ENCODE results near the gene NHERF1.

NHERF1 gene

DNA sequence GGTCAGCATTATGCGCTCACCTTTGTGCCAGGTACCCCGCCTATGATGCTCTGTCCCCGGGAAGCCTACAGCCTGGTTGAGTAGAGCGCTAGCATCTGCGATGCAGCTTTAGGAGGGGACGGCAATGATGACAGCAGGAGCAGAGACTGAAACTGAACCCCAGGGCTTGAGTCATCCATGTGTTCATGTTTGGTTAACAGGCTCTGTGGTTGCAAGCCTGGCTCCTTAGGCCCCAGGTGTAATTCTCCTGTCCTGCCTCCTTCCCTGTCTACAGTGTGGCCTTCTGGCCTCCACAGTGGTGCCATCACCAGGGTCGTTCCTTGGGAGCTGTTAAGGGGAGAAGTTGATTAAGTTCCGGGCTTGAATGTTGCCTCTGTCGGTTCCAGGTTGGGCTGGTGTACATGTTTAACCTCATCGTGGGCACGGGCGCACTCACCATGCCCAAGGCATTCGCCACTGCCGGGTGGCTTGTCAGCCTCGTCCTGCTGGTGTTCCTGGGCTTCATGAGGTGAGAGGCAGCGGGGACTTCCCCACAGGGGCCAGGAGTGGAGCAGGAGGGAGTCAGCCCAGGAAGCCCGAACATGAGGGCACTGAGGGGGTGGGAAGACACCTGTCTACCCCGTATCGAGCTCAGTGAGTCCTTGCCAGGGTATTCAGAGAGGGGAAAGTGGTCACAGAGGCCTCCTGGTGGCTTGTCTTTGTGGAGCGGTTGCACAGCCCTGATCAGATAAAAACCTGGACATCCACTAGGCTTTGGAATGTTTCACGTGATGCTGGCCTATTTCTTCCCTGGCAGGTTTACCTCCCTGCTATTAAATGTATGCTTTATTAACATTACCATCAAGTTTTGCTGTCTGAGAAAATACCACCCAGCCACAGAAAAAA, 36.9 kb downstream of the NHERF1 start:
- DNase-seq (ENCODE audit: low read depth), result no peak

DNA sequence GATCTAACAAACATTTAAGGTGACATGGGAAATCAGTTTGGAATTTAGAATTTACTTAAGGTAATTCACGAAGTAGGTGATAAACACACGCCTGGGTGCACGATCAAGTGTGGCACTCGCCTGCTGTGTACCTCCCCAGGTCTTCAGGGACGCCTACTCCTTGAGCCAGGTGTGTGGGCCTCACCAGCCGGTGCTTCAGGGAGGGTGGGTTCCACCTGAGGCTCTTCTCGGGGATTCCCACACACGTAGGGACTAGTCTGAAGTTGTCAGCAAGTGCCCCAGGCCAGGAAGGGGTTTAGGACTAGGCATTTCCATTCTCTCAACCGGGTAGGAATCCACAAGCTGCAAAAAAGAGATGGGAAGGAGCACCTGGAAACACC, 37.5 kb downstream of the NHERF1 start:
- no peak for DNase-seq (ENCODE audit: low read depth)

DNA sequence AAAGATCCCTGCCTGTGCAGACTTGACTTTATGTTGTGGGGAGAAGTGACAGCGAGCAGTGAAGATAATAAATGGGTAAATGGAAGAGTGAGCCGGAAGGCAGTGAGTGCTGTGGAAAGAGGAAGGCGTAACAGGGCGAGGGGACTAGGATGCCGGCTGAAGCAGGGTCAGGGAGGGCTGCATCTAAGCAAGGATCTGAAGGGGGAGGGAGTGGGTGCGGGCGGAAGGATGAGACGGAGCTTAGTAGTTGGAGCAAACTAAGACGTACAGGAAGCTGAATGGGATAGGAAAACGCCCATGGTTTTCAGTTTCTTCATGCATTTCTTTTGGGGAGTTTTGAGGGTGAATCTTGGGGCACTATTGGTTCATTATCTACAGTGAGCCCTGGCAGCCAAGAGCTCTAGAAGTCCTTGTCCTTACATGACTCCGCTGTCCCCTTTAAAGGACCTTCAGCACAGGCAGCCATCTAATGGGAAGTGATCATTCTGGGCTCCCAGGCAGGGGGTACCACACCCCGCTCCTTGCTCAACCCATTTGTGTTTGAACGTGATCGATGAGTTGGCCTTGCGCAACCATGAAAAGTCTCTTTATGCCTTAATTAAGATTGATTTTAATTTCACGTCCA, 38.1 kb downstream of the NHERF1 start:
- no peak for DNase-seq (ENCODE audit: low read depth)

DNA sequence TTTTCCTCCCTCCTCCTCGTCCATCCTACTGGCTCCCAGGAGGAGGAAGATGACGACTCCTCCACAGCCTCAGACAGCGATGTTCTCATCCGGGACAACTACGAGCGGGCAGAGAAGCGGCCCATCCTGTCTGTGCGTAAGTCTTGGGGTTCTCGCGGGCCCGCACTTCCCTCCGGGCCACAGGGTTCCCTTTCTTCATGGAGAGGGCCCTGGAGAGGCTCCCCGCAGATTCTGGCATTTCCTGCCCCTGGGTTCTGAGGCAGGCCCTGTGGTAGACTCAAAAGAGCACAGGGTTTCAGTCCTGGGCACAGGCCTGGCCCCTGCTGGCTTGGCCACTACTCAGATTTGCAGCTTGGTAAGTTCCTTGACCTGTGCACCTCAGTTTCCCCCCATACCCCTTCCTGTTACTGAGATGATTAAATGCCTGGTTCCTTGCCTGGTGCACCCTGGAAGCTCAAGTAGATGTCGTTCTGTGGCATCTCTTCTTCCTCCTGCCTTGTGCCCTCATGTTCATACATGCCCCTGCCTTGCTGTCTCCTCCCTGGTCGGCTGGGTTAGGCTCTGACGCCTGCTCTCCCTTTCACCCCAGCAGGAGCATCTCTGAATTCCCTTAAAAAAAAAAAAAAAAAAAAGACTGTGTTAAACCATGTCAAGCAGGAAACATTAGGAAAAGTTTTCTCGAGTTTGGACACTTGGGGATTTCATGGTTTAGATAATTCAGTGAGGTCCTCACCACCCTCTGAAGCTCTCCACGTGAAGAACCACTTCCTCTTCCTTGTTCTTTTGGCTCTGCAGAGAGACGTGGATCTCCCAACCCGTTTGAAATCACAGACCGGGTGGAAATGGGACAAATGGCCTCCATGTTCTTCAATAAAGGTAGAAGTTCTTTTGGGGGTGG, 42.0 kb downstream of the NHERF1 start:
- DNase-seq (ENCODE audit: low read depth), result no peak

DNA sequence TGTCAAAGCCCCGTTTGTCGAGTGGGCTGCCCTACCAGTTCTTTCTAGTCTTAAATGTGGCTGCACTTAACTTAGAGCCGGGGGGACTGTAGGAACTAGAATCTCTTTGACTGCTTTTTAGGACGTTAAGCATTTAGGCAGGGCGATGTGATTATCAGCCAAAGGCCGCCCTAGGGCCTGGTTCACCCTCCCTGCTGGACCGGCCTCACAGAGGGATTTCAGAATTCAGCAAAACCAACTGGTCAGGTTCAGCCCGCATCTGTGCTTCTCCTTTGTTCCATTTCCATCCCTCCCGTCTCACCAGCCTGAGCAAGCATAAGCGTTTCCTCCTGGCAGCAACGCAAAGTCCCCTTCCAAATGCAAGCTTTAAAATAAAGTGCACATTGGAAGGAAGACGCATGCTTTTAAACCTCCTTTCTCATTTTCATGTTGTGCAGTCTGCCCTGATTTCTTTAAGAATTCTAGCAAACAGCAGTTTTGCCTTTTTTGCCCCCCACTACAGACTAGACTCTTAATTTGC, 44.2 kb downstream of the NHERF1 start:
- DNase-seq (ENCODE audit: low read depth), result no peak

DNA sequence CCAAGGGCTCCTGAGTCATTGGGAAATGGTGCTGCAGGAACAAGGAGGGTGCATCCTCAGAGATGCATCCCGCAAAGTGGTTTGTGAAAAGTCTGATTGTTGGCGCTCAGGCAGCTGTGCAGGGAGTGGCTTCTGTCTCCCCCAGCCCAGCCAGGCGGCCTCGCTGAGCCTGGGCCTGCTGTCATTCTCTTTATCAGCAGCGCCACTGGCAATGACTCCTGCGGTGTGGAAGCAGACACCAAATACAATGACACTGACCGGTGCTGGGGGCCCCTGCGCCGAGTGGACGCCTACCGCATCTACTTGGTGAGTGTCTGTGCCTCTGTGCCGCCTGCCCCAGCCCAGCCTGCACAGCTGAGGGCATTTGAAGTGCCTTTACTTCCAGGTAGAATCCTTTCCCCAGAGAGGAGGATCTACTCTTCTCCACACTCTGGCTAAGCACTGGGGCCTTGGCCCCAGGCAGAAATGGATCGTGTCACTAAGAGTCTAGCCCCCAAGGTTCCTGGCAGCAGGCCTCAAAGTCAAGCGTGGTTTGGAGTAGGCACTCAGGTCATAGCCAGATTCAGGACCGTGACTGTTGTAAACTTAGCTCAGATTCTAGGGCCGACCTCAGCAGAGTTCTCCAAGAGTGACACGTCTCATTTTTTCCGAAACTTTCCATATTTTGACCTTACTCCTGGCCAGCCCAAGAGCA, 47.0 kb downstream of the NHERF1 start:
- DNase-seq (ENCODE audit: low read depth), result no peak

- no peak for DNase-seq (ENCODE audit: low read depth)
These were observed 47.8 kb downstream of the NHERF1 start for GRCh38 chr17:74796211-74796610.

DNA sequence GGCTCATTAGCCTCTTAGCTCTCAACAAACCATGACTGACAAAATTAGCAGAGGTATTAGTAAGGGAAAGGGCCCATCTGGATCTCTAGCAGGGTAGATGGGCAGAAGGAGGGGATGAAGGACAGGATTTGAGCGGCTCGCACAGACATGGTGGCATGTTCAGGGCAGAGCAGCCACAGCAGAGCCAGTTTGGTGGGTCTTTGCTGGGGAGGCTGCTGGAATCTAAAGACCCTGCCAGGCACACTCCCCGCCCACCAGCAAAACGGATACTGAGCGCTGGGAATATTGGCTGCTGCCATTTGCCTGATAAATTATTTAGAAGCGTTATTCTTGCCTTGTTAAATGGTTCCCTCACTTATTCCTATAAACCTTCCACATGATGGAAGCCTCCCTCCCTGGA, 48.4 kb downstream of the NHERF1 start:
- DNase-seq (ENCODE audit: low read depth), result no peak

GRCh38 chr17:74797824-74798223, 49.4 kb downstream of the NHERF1 start:
- no peak for DNase-seq (ENCODE audit: low read depth)

- DNase-seq (ENCODE audit: low read depth), result no peak
These were observed 49.8 kb downstream of the NHERF1 start for GRCh38 chr17:74798239-74798707.

DNA sequence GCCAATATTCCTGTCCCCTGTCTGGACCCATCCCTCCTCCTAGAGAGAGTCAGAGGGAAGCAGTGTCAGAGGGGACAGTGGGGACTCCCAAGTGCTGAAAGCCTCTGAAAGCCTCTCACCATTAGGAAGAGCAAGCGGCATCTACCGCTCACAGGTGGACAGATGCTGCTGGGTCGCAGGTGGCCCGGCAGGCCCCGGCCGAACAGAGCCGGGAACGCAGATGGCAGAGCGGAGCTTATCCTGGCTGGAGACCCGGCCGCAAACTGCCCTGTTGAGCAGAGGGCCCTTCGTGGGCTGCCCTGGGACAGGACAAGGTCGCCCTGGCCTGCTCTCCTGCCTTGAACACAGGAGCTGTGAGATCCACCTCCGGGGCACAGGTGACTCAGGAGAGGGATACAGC, 50.7 kb downstream of the NHERF1 start:
- DNase-seq (ENCODE audit: low read depth), result no peak

- no peak for DNase-seq (ENCODE audit: low read depth)
These were observed 52.1 kb downstream of the NHERF1 start for GRCh38 chr17:74800531-74800930.

DNA sequence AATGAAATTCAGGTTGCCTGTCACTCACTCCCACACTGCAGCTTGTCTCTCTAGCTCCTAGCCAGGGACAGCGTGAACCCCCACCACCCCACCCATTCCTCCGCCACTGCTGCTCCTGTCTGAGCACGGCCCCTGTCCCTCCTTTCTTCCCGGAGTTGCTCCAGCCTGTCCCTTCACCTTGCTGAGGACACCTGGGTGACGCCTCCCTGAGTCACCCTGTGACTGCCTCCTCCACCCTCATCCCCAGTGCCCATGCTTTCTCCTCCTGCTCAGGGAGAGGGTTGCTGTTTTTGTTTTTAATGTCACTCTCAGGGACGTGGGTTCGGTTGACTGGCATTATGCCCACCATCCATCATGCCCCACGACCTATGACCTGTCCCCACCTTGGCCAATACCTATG, 53.5 kb downstream of the NHERF1 start:
- DNase-seq (ENCODE audit: low read depth), result no peak

DNA sequence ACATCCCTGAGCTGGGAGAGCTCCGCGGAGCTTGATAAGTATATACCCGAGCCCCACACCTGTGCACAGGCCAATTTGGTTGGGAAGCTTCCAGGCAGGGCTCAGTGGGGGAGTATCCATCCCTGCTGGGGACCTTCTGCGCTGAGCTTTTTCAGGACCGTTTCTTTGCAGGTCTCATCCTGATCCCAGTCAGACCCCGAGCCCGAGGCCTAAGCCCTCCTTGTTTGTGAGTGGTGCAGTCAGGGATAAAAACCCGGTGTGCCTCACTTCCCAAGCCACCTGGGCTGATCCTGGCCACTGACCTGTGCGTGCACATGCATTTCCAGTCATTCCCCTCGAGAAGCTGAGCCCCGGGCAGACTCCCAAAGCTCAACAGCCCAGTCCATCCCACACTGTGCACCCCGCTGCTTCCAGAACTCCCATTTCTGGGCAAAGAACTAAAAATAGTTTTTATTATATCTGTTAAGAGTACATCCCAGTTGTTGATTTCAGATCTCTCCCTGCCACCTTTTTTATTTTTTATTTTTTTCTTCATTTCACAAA, 55.0 kb downstream of the NHERF1 start:
- no peak for DNase-seq (ENCODE audit: low read depth)

DNA sequence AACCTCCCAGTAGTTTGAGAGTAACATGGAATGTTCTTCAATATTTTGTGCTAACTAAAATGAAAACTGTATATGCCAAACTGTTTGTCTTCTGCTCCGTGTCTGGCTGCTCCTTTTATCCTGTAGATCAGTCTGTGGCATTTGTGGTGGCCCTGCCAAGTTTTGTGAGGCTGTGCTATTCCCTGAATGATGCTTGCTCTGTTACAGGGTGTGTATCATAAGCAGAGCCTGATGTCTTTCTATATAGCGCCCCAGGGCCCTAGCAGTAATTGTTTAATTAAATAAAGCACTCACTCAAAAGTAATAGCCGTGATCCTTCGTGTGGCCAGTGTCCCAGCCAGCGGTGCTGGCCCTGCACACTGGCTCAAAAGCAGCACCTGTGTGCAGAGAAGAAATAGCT, 55.5 kb downstream of the NHERF1 start:
- DNase-seq (ENCODE audit: low read depth), result no peak

DNA sequence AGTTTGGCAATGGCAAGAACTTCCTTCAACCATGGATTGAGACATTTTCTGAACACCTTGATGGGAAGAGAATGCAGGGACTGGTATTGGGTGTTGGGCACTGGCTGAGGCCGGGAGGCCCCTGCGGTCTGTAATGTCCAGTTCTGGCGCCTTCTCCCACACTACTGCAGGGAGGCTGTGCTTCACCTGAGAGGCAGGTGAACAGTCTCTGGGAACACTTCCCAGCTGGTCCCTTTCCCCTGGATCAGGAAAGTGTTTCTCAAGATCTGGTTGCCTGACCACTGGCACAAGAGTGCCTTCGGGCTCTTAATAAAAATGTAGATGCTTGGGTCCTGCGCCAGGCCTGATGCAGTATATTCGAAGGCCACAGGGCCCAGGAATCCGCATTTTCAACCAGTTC, 56.3 kb downstream of the NHERF1 start:
- no peak for DNase-seq (ENCODE audit: low read depth)

DNA sequence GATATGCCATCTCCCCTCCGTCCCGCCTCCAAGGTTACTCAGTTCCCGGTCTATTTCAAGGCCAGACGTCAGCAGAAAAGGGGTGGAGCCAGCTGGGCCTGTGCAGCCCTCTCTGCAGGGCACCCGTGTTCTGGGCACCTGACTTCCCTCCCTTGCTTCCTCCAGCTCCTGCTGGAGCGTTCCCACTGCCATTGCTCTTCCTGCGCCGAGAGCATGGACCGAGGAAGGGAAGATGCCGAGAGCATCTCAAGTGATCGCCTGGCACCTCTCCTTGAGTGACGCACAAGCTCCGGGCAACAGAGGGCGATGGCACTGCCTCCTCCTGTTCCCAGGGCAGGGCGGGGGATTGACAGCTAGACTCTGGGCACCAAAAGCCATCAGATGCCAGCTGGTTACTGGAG, 57.2 kb downstream of the NHERF1 start:
- no peak for DNase-seq (ENCODE audit: low read depth)

- no peak for DNase-seq (ENCODE audit: low read depth)
These were observed 57.9 kb downstream of the NHERF1 start for GRCh38 chr17:74806334-74806733.

DNA sequence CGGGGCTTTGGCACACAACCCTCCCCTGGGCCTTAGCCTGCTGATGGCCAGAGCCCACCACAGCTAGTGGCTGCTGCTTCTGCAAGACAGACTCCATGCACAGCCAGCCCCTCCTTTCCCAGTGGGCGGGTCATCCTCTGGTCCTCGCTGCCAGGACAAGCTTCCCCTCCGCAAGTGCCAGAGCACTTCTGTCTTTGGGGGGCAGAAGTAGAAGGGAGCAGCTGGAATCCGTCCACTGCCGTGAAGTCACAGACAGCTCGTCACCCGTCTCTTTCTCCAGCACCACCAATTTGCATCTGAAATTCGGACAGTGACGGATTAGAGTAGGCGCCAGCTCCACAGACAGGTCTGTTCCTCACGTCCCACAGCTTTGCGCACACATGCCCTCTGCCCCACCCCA, 59.0 kb downstream of the NHERF1 start:
- no peak for DNase-seq (ENCODE audit: low read depth)

DNA sequence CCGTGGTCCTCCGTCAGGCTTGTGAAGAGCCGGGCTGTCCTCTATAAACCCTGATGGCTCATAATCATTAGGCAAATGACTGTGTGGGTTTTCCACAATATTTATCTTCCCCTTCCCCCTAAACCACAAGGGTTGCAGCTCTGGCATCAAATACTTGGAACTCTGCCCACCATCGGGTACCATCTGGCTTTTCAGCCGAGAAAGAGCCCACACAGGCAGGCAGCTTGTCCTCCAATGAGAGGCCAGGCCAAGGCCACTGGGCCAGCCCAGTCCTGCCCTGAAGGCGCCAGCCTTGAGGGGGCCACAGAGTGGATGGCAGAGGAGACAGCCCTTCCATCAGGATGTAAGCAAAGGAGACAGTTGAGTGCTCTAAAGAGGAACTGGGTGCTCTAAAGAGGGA, 59.5 kb downstream of the NHERF1 start:
- DNase-seq (ENCODE audit: low read depth), result no peak

GRCh38 chr17:74808714-74809430, 60.4 kb downstream of the NHERF1 start:
- DNase-seq (ENCODE audit: low read depth), result no peak

Measured in activated T-cell treated with anti-CD3 and anti-CD28 coated beads for 1 hour (primary cell).